Measurements from ENCODE around the gene BMPR1A.
"Not testable (repeated sequence)": the region's sequence is repeated elsewhere in the genome, so short reads cannot be mapped to it uniquely, and the experiment has no call there.

Gene BMPR1A

GRCh38 chr10:86951184-86951761 is 194.9 kb downstream of the BMPR1A start:
- H3K4me3 ChIP-seq (ENCODE audit: low read depth, low read length), result no peak overlapping the region

- no peak overlapping the region for H3K4me3 ChIP-seq (ENCODE audit: low read depth, low read length)
These were observed 195.7 kb downstream of the BMPR1A start for GRCh38 chr10:86952106-86952505.

- not testable (repeated sequence) for H3K4me3 ChIP-seq (ENCODE audit: low read depth, low read length)
These were observed 196.3 kb downstream of the BMPR1A start for GRCh38 chr10:86952697-86953096.

GRCh38 chr10:86953747-86954680 is 197.6 kb downstream of the BMPR1A start:
- H3K4me3 ChIP-seq (ENCODE audit: low read depth, low read length), result no peak overlapping the region

- no peak overlapping the region for H3K4me3 ChIP-seq (ENCODE audit: low read depth, low read length)
These were observed 198.5 kb downstream of the BMPR1A start for GRCh38 chr10:86954681-86955500.

- H3K4me3 ChIP-seq (ENCODE audit: low read depth, low read length), result no peak overlapping the region
These were observed 199.2 kb downstream of the BMPR1A start for GRCh38 chr10:86955501-86956194.

- H3K4me3 ChIP-seq (ENCODE audit: low read depth, low read length), result no peak overlapping the region
These were observed 199.9 kb downstream of the BMPR1A start for GRCh38 chr10:86956195-86956847.

- H3K4me3 ChIP-seq (ENCODE audit: low read depth, low read length), result no peak overlapping the region
These were observed 200.5 kb downstream of the BMPR1A start for GRCh38 chr10:86956848-86957448.

- no peak within 1 kb of the TSS for H3K4me3 ChIP-seq (ENCODE audit: low read depth, low read length)
These were observed 201.2 kb downstream of the BMPR1A start, which contains the start of gene MMRN2 for GRCh38 chr10:86957471-86958115. Gene MMRN2 (minus strand): TSS chr10:86957615. CDS start chr10:86957541, 74 bp downstream.

GRCh38 chr10:86958116-86958900 is 201.9 kb downstream of the BMPR1A start, which contains the start of gene SNCG:
Gene SNCG (plus strand): TSS chr10:86958599. CDS start chr10:86958698, 99 bp downstream.
- H3K4me3 ChIP-seq (ENCODE audit: low read depth, low read length), result no peak within 1 kb of the TSS

- H3K4me3 ChIP-seq (ENCODE audit: low read depth, low read length), result no peak overlapping the region
These were observed 202.7 kb downstream of the BMPR1A start for GRCh38 chr10:86958901-86959736.

- H3K4me3 ChIP-seq (ENCODE audit: low read depth, low read length), result no peak overlapping the region
These were observed 203.3 kb downstream of the BMPR1A start for GRCh38 chr10:86959737-86960002.

- H3K4me3 ChIP-seq (ENCODE audit: low read depth, low read length), result no peak overlapping the region
These were observed 203.8 kb downstream of the BMPR1A start for GRCh38 chr10:86960003-86960862.

- no peak overlapping the region for H3K4me3 ChIP-seq (ENCODE audit: low read depth, low read length)
These were observed 204.5 kb downstream of the BMPR1A start for GRCh38 chr10:86960863-86961434.

GRCh38 chr10:86961481-86962091 is 205.2 kb downstream of the BMPR1A start:
- H3K4me3 ChIP-seq (ENCODE audit: low read depth, low read length), result no peak overlapping the region

Measured in iPS-11a (cell line).